Spleen (tissue), 11 donors: Measurements from ENCODE around the gene FAM135A. TPM values are rescaled to one million over a fixed set of nuclear protein-coding genes. Genes with fewer than 3 reads are reported as not detected.

Experiments used
- DNase-seq: peaks from one replicate; pipeline ENCODE4 v3.0.0-alpha.2; 2020
- H3K27ac ChIP-seq, 8 donors: fragments of 200-600 bp; sonication (generic) in 7 of 8; 1 replicate in 4 of 8; 2 replicates in 4 of 8; pipeline versions ENCODE4 v1.5.0 to v1.8.0; 2016 to 2021; ENCODE audit warnings: inconsistent platforms in 4 of 8, mild to moderate bottlenecking in 4 of 8, moderate library complexity in 1 of 8
- H3K27me3 ChIP-seq, 7 donors: fragments of 200-600 bp; sonication (generic) in 6 of 7; replicated peaks in 1 of 7; 1 replicate in 4 of 7; 2 replicates in 3 of 7; pipeline versions ENCODE4 v1.5.0 to v1.8.0; 2016 to 2021; ENCODE audit warnings: inconsistent platforms in 3 of 7, mild to moderate bottlenecking in 1 of 7
- H3K36me3 ChIP-seq, 6 donors: fragments of 200-600 bp; sonication (generic) in 5 of 6; 1 replicate in 4 of 6; 2 replicates in 2 of 6; pipeline versions ENCODE4 v1.5.0 to v1.8.0; 2016 to 2021; ENCODE audit warnings: inconsistent platforms in 2 of 6
- H3K4me1 ChIP-seq, 6 donors: fragments of 200-600 bp; sonication (generic) in 5 of 6; 1 replicate in 3 of 6; 2 replicates in 3 of 6; pipeline versions ENCODE4 v1.5.0 to v1.8.0; 2016 to 2021; ENCODE audit warnings: inconsistent platforms in 3 of 6
- H3K4me3 ChIP-seq, 8 donors: fragments of 200-600 bp; sonication (generic) in 7 of 8; 1 replicate in 4 of 8; 2 replicates in 4 of 8; pipeline versions ENCODE4 v1.5.0 to v1.8.0; 2016 to 2021; ENCODE audit warnings: inconsistent platforms in 4 of 8, mild to moderate bottlenecking in 4 of 8, moderate library complexity in 2 of 8
- H3K9me3 ChIP-seq, 8 donors: fragments of 200-600 bp; sonication (generic) in 7 of 8; 1 replicate in 4 of 8; 2 replicates in 4 of 8; pipeline versions ENCODE4 v1.5.0 to v1.8.0; 2016 to 2021; ENCODE audit warnings: inconsistent platforms in 4 of 8
- POLR2A ChIP-seq, 3 donors: fragments of 450-650 bp; IDR thresholded peaks; one replicate each; pipeline ENCODE4 v1.5.1; 2017; ENCODE audit warnings: antibody characterized with exemption in 3 of 3, mild to moderate bottlenecking in 1 of 3
- POLR2AphosphoS5 ChIP-seq, 3 donors: sonication (generic); formaldehyde crosslinking; IDR thresholded peaks; one replicate each; pipeline ENCODE4 v1.5.1; 2017; ENCODE audit warnings: antibody characterized with exemption in 3 of 3
- WGBS, 5 donors: extraction: QIAGEN DNeasy Blood & Tissue Kit in 3 of 5; methylation state at CpG; one replicate each; pipeline versions ENCODE4 v1.1.5 to v1.1.7; 2013 to 2018; 5-methylcytosine and 5-hydroxymethylcytosine counted together
- intact Hi-C: fragments of 100-400 bp; cut with DNase I; formaldehyde crosslinking; loops from one replicate; pipeline ENCODE4 v1.15.0; 2023; ENCODE audit warnings: low total_unique reads
- polyA plus RNA-seq, 3 donors: library from polyadenylated mRNA; stranded (reverse); fragments of 200-250 nt; gene quantifications; one replicate each; pipeline ENCODE4 v1.2.1, GENCODE V29; 2013
- total RNA-seq, 7 donors: library from RNA; depleted of rRNA in 3 of 7; stranded (reverse); fragments of >200 nt in 3 of 7; fragmentation: NEBNext Ultra II Directional in 4 of 7; extraction: Animal tissue kit (Norgen Biotek cat#: 25700) in 4 of 7; gene quantifications; one replicate each; pipeline versions ENCODE4 v1.1.0 to v1.2.1, GENCODE V29; 2016 to 2021
- TF ChIP-seq, protein P1 (sequence below), 11 experiments: fragments of 200-600 bp in 7 of 11; fragments of 450-650 bp in 4 of 11; sonication (generic) in 4 of 11; IDR thresholded peaks in 8 of 11; conservative IDR thresholded peaks in 3 of 11; 1 replicate in 7 of 11; 2 replicates in 4 of 11; pipeline versions ENCODE4 v1.4.0 to v1.8.0; 2016 to 2021; ENCODE audit warnings: antibody characterized with exemption in 11 of 11, inconsistent platforms in 4 of 11, mild to moderate bottlenecking in 1 of 11
- donor health status: healthy with polysubstance abuse.
- donor health status: DM: no; HTN: no; CAD: no; lungs with moderate emphysema.
- donor health status: DM: no; HTN: no; CAD: no.
- donor health status: Bipolar disorder and iron deficiency.
- donor health status: healthy.
- donor health status: DM: no; HTN: no; CAD: no.
- donor health status: DM: yes; HTN: yes; CAD: no.

The FAM135A gene
- total and polyA plus RNA-seq, 10 donors = 7.6 to 33.0 (median 17.8) TPM

DNA sequence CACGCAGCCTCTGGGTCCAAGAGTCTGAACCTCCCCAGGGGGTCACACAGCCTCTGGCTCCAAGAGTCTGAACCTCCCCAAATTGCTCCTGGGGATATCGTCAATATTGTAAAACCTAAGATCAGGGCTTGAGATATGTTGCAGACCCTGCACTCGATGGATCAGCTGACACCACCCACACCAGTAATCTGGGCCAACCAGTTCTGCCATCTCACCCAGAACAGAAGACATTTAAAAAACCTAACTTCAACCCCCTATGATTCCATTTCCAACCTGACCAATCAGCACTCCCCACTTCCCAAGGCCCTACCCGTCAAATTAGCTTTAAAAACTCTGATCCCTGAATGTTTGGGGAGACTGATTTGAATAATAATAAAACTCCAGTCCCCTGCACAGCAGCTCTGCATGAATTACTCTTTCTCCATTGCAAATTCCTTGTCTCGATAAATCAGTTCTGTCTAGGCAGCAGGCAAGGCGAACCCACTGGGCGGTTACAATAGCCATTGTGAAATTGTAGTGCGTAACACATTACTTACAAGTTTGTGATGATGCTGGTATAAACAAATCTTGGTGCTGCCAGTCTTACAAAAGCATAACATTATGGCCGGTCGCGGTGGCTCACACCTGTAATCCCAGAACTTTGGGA is 32.4 kb upstream of the FAM135A start:
- WGBS, 5 donors = 93 to 96% (median 95%) methylated on average over 11 of the region's 11 CpGs
- no peaks in the 10 kb centered on the region for H3K36me3 ChIP-seq
- H3K4me3 ChIP-seq = no peak overlapping the region
- H3K4me1 ChIP-seq = no peaks in the 10 kb centered on the region
- H3K27ac ChIP-seq = no peak overlapping the region
- TF ChIP-seq POLR2A (IDR thresholded peaks at IDR 0.05) (no peak), POLR2AphosphoS5 (IDR thresholded peaks at IDR 0.05) (no peak)
- TF ChIP-seq, protein P1, sequence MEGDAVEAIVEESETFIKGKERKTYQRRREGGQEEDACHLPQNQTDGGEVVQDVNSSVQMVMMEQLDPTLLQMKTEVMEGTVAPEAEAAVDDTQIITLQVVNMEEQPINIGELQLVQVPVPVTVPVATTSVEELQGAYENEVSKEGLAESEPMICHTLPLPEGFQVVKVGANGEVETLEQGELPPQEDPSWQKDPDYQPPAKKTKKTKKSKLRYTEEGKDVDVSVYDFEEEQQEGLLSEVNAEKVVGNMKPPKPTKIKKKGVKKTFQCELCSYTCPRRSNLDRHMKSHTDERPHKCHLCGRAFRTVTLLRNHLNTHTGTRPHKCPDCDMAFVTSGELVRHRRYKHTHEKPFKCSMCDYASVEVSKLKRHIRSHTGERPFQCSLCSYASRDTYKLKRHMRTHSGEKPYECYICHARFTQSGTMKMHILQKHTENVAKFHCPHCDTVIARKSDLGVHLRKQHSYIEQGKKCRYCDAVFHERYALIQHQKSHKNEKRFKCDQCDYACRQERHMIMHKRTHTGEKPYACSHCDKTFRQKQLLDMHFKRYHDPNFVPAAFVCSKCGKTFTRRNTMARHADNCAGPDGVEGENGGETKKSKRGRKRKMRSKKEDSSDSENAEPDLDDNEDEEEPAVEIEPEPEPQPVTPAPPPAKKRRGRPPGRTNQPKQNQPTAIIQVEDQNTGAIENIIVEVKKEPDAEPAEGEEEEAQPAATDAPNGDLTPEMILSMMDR (IDR thresholded peaks at IDR 0.05 in 8 of 11, conservative IDR thresholded peaks at IDR 0.05 in 3 of 11) = no peak
- intact Hi-C loops = no loop called here
- no peaks in the 10 kb centered on the region for H3K9me3 ChIP-seq
- peaks cover 0 to 9% (median 0%) of the 10 kb centered on the region in 7 donors for H3K27me3 ChIP-seq
- DNase-seq = no peak

DNA sequence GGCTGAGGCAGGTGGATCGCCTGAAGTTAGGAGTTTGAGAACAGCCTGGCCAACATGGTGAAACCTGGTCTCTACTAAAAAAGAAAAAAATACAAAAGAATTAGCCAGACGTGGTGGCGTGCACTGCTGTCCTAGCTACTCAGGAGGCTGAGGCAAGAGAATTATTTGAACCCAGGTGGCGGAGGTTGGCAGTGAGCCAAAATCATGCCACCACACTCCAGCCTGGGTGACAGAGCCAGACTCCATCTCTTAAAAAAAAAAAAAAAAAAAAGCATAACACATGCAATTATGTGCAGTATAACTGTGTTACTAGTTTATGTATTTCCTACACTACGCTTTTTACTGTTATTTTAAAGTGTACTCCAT is 31.9 kb upstream of the FAM135A start:
- Histone ChIP-seq H3K4me3 (no peak overlapping the region), H3K9me3 (no peaks in the 10 kb centered on the region), H3K4me1 (no peaks in the 10 kb centered on the region), H3K36me3 (no peaks in the 10 kb centered on the region), H3K27me3 (peaks cover 0 to 12% (median 0%) of the 10 kb centered on the region in 7 donors), H3K27ac (no peak overlapping the region)
- DNase-seq = no peak
- intact Hi-C loops = no loop called here
- TF ChIP-seq POLR2A (IDR thresholded peaks at IDR 0.05) (no peak), POLR2AphosphoS5 (IDR thresholded peaks at IDR 0.05) (no peak)
- TF ChIP-seq, protein P1 (IDR thresholded peaks at IDR 0.05 in 8 of 11, conservative IDR thresholded peaks at IDR 0.05 in 3 of 11) = no peak
- 82 to 98% (median 90%) methylated on average over 5 of the region's 5 CpGs for WGBS, 5 donors

DNA sequence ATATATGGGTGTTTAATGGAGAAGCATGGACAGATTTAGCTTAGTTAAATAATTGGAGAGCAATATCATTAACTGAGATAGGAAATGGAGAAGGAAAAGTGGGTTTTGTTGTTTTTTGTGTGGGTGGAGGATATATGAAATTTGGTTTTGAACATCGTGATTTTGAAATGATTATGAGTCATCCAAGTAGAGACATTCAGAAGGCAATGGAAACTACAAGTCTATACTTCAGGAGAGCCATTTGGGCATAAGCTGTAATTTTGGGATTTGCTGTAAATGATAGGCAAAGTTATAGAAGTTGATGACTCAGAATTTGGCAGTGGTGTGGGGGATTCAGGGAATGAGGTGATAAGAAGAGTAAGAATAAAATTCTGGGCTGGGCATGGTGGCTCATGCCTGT is 27.4 kb upstream of the FAM135A start:
- no peak for TF ChIP-seq POLR2A (IDR thresholded peaks at IDR 0.05)
- TF ChIP-seq, protein P1 (IDR thresholded peaks at IDR 0.05 in 8 of 11, conservative IDR thresholded peaks at IDR 0.05 in 3 of 11) = no peak
- TF ChIP-seq POLR2AphosphoS5 (IDR thresholded peaks at IDR 0.05) = no peak
- 48 to 64% (median 60%) methylated on average over 1 of the region's 1 CpG for WGBS, 5 donors
- intact Hi-C loops = no loop called here
- Histone ChIP-seq H3K4me3 (no peak overlapping the region), H3K27me3 (peaks cover 0 to 12% (median 0%) of the 10 kb centered on the region in 7 donors), H3K4me1 (no peaks in the 10 kb centered on the region), H3K9me3 (no peaks in the 10 kb centered on the region), H3K27ac (no peak overlapping the region), H3K36me3 (no peaks in the 10 kb centered on the region)
- no peak for DNase-seq

DNA sequence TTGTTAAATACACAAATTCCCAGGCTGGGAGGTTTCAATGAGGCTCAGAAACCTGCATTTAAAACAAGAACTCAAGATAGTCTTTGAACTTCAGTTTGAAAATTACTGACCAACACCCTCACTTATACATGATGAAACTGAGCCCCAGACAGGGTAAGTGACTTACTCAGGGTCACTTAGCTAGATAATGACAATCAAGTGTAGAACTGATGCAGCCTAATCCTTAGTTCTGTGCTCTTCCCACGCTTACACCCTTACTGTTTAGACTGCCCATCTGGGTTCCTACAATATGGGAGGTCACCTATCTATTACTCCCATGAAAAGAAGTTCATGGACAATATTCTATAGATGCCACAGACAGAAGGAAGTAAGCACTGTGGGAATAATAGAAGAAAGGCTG is 24.5 kb upstream of the FAM135A start:
- Histone ChIP-seq H3K27ac (no peak overlapping the region), H3K9me3 (no peaks in the 10 kb centered on the region), H3K36me3 (no peaks in the 10 kb centered on the region), H3K4me1 (no peaks in the 10 kb centered on the region), H3K27me3 (peaks cover 0 to 12% (median 0%) of the 10 kb centered on the region in 7 donors), H3K4me3 (no peak overlapping the region)
- WGBS, 5 donors = 57 to 77% (median 66%) methylated on average over 1 of the region's 1 CpG
- no peak for DNase-seq
- TF ChIP-seq POLR2A (IDR thresholded peaks at IDR 0.05) = no peak
- TF ChIP-seq POLR2AphosphoS5 (IDR thresholded peaks at IDR 0.05) = no peak
- TF ChIP-seq, protein P1 (IDR thresholded peaks at IDR 0.05 in 8 of 11, conservative IDR thresholded peaks at IDR 0.05 in 3 of 11) = no peak
- intact Hi-C loops = no loop called here
